NCI-H82 treated with DMSO at 0.1 percent for 48 hours (cell line): ENCODE measurements around the gene DHX30.
"Not testable (repeated sequence)": the region's sequence is repeated elsewhere in the genome, so short reads cannot be mapped to it uniquely, and the experiment has no call there.

ENCODE experiments used
- DNase-seq: peaks from one replicate; lab custom pipeline; 2025; ENCODE audit not compliant: unreplicated experiment; lab: John Stamatoyannopoulos, UW

The DHX30 gene

GRCh38 chr3:47813551-47814177 is 10.7 kb downstream of the DHX30 start:
- no peak for DNase-seq

- DNase-seq, result no peak
Observed at GRCh38 chr3:47817609-47818008, 14.7 kb downstream of the DHX30 start.

GRCh38 chr3:47824541-47825473 is 21.9 kb downstream of the DHX30 start:
- peak; percentile 31 for DNase-seq

GRCh38 chr3:47825590-47825989 is 22.7 kb downstream of the DHX30 start:
- no peak for DNase-seq

GRCh38 chr3:47829482-47829881 is 26.5 kb downstream of the DHX30 start:
- not testable (repeated sequence) for DNase-seq

- no peak for DNase-seq
Observed at GRCh38 chr3:47836986-47837385, 34.0 kb downstream of the DHX30 start.

- DNase-seq, result no peak
Observed at GRCh38 chr3:47838503-47838902, 35.6 kb downstream of the DHX30 start.

- DNase-seq, result no peak
Observed at GRCh38 chr3:47841786-47842349, 38.9 kb downstream of the DHX30 start.

- no peak for DNase-seq
Observed at GRCh38 chr3:47846186-47846879, 43.4 kb downstream of the DHX30 start.

- no peak for DNase-seq
Observed at GRCh38 chr3:47846880-47847248, 43.9 kb downstream of the DHX30 start.

GRCh38 chr3:47847260-47847659 is 44.3 kb downstream of the DHX30 start:
- no peak for DNase-seq

- no peak for DNase-seq
Observed at GRCh38 chr3:47847801-47848518, 45.0 kb downstream of the DHX30 start.

GRCh38 chr3:47848599-47849117 is 45.7 kb downstream of the DHX30 start:
- DNase-seq, result no peak

GRCh38 chr3:47849186-47849698 is 46.3 kb downstream of the DHX30 start:
- DNase-seq, result no peak

- DNase-seq, result no peak
Observed at GRCh38 chr3:47849699-47850563, 47.0 kb downstream of the DHX30 start.

- DNase-seq, result no peak
Observed at GRCh38 chr3:47850564-47851410, 47.8 kb downstream of the DHX30 start.

GRCh38 chr3:47851888-47852603 is 49.1 kb downstream of the DHX30 start:
- DNase-seq, result no peak
